Stimulated activated CD8-positive, alpha-beta memory T cell treated with anti-CD3 and anti-CD28 coated beads, Interleukin-12 subunit alpha, Interleukin-12 subunit beta, amount 100 ng/mL, for 1 hour (primary cell): ENCODE results near the gene PLEK2.
"Not testable (repeated sequence)": the region's sequence is repeated elsewhere in the genome, so short reads cannot be mapped to it uniquely, and the experiment has no call there.

Experiments
- DNase-seq: peaks from one replicate; pipeline ENCODE4 v3.0.0-alpha.2; 2020; ENCODE audit warnings: low read depth

PLEK2 gene

GRCh38 chr14:67428501-67429031 is 16.6 kb upstream of the PLEK2 start:
- no peak for DNase-seq

DNA sequence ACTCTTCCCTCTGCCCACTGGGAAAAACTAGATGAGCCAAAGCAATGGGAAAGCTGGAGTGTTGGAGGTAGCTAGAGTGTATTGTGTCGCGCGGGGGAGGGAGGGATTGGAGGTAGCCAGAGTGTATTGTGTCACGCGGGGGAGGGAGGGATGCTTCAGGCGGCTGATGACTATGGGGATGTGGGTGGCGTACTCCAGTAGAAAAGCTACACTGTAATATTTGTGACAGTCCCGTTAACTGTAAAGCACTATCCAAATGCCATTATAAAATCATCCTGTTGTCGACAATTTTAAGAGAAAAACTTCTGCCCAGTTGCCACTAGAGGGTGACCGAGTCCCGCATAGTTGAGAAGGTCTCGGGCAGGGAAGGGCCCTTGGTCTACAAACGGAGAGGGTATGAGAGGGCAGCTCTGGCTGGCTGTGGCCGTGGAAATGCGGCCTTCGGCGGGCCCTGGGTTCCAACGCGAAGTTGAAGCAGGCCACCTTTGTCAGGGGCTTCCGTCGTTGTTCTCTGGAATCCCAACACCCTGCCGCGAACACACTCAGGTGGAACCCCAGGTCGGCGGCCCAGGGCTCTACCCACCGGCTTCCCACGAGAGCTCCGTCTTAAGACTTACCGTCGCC is 15.1 kb upstream of the PLEK2 start:
- DNase-seq: peak; percentile 61

GRCh38 chr14:67426161-67426560 is 14.2 kb upstream of the PLEK2 start:
- DNase-seq: no peak

GRCh38 chr14:67425608-67426007 is 13.6 kb upstream of the PLEK2 start:
- no peak for DNase-seq

DNA sequence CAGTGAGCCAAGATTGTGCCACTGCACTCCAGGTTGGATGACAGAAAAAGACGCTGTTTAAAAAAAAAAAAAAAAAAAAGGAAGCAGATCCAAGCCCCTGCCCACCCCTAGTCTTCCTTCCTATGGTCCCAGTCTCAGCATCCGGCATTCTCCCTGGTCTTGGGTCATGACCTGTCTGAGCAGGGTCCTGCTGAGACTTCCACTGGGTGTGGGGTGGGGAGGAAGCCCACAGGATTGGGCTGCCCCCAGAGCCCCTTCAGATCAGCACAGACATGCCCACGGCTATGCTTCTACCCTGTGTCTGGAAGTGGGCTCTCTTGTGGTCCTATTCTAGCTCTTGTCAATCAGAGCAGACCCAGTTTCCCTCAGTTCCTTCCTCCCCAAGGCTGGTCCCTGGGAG is 12.6 kb upstream of the PLEK2 start:
- no peak for DNase-seq

- DNase-seq: no peak
Measured at GRCh38 chr14:67423424-67423823, 11.5 kb upstream of the PLEK2 start.

DNA sequence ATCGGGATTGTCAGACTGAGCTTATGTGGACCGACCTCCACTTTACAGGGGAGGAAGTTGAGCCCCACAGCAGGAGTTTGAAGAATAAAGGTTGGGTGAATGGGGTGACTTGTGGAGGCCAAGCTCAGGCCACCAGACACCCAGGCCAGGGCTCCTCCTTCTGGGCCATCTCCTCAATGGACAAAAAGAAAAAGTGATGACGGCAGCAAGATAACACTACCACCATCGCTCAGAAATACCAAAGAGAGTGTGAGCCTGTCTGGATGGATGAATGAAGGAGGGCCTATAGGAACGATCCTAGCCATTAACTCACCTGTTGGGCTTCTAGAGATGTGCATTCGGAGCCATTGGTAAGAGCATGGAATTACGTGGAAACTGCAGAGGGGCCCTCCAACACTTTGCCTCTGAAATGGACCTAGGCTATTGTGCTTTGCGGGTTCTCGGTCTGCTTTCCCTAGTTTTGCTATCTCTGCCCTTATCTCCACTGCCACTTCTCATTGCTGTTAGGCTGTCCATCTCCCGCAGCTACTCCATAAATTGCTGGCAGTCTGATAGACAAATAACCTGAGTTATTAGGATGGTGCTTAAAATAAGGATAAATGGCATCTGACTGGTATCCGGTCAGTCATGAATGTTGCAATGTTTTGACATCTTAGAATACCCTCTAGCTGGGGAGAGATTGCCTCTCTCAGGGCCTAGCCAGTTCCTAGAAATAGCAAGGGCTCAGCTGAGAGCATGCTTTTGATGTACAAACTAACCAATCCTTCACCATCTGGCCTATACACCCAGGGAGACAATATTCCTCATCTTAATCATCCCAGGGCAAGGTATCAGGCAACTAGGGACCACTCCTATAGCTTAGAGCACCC is 9.6 kb upstream of the PLEK2 start:
- no peak for DNase-seq

GRCh38 chr14:67420102-67420739 is 8.3 kb upstream of the PLEK2 start:
- DNase-seq: no peak

GRCh38 chr14:67418401-67419191 is 6.6 kb upstream of the PLEK2 start:
- DNase-seq: no peak

DNA sequence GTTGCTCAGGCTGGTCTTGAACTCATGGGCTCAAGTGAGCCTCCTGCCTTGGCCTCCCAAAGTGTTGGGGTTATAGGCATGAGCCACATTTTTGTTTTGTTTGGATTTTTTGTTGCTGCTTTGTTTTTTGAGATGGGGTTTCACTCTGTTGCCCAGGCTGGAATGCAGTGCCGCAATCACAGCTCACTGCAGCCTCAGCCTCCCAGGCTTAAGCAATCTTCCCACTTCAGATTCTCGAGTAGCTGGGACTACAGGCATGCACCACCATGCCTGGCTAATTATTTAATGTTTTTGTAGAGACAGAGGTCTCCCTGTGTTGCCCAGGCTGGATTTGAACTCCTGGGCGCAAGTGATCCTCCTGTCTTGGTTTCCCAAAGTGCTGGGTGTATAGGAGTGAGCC is 5.7 kb upstream of the PLEK2 start:
- no peak for DNase-seq

DNA sequence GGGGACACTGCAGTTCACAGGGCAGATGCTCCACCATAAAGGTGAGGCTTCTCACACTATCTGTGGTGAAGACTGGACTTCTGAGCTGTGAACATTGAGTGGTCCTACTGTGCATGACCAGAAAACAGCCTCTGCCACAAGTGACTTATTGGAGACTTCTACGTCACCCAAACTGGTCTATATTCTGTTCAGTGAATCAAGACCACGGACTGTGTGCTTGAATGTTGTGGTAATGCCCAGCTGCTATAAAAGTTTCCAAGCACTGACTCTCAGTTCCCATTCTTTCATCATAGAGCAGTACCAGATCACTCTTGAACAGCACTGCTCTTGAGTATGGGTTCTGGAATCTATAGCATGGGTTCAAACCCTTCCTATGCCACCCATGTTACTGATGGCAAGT is 4.8 kb upstream of the PLEK2 start:
- DNase-seq: no peak

DNA sequence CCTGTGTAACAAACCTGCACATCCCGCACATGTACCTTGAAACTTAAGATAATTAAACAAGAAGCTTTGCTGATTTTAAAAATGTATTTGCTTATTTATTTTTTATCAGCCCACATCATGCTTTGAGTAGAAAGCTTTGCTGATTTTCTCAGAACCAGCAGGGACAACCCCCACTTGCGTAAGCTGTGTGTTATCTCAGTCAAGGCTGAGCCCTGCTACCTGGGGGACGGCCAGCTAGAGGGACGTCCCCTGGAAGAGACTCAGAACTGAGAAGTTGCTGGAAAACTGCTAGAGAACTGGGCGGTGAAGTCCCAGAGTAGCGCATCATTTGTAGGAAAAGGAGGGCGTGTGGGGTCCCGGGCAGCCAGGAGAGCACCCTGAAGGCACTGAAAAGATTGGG is 4.1 kb upstream of the PLEK2 start:
- DNase-seq: no peak

- not testable (repeated sequence) for DNase-seq
Measured at GRCh38 chr14:67415610-67416009, 3.6 kb upstream of the PLEK2 start.

DNA sequence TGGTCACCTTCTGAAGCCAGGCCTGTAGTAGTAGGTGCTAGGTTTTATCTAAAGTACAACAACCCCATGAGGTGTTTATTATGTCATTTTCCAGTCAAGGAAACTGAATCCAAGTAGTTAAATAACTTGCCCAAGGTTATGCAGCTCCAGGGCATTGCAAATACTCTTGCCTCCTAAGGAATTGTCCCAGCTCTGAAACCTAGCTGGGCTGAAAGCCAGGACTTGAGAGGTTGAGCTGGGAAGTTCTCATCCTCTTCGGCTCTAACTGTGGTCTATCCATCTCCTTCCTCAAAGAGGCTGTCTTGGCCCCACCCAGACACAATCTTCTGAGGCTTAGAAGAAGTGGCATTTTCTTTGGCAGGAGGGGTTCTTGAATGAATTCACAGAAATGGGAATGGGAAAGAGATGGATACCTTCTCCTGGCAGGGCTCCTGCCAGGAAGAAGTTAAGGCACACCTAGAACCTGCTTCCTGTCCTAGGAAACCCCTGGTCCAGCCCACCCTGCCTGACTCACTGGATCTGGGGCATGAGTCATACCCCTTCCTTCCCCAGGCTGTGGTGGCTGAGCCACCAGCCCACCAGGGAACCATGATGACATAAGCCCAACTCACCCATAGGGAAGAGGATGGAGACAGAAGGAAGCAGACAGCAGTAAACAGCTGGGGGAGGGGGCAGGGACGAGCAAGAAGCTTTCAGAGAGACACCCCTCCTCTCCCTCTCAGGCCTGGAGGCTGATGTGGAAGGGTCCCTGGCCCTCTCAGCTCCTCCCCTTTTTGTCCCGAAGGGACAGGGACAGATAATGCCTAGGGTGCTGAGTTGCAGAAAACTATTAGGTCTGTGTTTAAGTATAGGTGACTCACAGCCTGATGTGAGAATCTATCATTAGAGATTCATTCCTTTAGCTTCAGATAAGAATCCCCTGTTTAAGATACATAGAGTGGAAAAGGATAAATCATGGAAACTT is 2.1 kb upstream of the PLEK2 start:
- DNase-seq: peak; percentile 13

GRCh38 chr14:67411370-67411769 is 595 bp downstream of the PLEK2 start:
- no peak for DNase-seq

DNA sequence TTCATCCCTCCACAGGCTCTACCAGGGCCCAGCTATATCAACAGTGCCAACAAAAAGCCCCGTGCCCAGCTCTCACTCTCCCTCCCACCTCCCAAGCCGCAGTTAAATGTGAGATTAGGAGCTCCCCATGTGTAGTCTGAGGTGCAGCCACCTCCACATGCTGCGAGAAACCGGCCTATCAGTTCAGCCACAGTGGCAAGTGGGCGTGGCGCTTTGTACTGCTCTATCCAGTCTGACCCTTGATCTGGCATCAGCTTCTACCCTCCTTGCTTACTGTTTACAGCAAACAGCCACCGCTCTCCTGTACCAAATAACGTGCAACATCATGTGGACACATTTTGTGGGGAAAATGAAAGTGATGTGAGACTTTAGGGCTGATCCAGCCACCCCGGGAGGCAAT is 1.7 kb downstream of the PLEK2 start:
- no peak for DNase-seq

DNA sequence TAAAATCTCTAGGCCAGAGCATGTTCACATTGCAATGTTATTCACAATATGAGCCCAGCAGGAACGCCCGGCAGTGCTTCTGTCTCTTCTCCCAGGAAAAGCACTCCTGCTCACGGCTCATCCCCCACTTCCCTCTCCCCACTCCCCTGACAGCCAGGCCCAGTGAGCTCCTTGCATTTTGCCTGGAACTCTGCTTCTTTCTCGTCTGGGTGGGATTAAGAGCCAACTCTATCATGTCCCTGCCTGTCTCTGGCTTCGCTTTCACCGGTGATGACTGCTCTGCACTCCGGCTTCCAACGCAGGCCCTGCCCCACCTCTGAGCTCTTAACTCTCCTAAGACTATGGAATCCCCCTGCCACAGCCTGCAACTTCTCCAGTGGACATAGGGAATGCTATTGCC is 2.5 kb downstream of the PLEK2 start:
- DNase-seq: no peak

DNA sequence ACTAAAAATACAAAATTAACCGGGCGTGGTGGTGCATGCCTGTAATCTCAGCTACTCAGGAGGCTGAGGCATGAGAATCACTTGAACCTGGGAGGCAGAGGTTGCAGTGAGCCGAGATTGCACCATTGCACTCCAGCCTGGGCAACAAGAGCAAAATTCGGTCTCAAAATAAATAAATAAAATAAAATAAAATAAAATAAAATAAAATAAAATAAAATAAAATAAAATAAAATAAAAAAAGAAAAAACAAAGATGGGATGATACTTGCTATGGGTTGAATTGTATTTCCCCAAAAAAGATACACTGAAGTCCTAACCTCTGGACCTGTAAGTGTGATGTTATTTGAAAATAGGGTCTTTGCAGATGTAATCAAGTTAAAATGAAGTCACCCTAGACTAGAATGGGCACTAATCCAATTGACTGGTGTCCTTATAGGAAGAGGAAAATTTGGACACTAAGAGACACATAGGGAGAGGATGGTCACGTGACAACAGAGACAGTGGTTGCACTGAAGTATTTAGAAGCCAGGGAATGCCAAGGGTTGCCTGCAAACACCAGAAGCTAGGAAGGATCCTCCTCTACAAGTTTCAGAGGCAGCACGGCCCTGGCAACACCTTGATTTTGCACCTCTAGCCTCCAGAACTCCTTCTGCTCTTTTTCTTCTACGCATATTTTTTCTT is 3.7 kb downstream of the PLEK2 start:
- not testable (repeated sequence) for DNase-seq

DNA sequence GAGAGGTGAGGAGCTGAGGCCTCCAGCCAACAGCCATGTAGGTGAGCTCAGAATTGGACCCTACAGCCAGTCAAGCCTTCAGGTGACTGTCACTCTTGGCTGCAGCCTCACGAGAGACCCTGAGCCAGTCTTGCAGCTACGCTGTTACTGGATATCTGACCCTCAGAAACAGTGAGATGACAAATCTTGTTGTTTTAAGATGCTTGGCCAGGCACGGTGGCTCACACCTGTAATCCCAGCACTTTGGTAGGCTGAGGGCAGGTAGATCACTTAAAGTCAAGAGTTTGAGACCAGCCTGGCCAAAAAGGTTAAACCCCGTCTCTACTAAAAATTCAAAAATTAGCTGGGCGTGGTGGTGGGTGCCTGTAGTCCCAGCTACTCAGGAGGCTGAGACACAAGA is 6.2 kb downstream of the PLEK2 start:
- DNase-seq: no peak

DNA sequence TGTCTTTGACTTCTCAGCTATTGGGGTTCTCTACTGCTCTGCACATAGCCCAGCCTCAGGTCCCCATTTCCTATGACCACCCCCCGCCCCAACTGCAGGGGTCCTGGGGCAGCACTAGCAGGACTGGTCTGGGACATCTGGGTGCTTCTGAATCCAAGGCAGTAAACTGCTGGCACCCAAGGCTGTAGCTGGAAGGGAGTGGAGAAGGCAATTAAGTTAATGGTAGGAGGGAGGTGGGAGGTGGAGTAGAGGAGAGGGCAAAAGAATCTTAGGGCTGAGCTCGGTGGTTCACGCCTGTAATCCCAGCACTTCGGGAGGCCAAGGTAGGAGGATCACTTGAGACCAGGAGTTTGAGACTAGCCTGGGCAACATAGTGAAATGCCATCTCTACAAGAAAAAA is 11.5 kb downstream of the PLEK2 start:
- DNase-seq: no peak
